HG02943 (cell line): ENCODE results near the gene VILL.

Experiments used
- ATAC-seq: cut with Tn5 transposase; IDR thresholded peaks from one replicate; pipeline ENCODE4 v1.9.1; 2021; ENCODE audit warnings: mild to moderate bottlenecking, low read depth, moderate library complexity; ENCODE audit not compliant: unreplicated experiment

The VILL gene

DNA sequence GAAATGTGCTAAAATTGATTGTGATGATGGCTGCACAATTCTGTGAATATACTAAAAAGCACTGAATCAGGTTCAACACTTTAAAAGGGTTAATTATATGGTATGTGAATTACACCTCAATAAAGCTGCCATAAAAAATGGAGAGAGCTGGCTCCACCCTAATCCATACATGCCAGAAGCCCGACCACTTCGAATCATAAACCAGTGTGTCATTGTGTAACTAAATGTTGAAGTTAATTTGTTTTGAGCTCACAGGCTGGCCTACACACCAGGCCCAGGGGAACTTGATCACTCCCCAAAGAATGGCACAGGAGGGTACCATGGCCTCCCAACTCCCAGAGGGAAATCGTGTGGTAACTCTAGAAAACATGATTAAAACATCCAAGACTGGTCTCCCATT, 24.9 kb downstream of the VILL start:
- no peak for ATAC-seq

DNA sequence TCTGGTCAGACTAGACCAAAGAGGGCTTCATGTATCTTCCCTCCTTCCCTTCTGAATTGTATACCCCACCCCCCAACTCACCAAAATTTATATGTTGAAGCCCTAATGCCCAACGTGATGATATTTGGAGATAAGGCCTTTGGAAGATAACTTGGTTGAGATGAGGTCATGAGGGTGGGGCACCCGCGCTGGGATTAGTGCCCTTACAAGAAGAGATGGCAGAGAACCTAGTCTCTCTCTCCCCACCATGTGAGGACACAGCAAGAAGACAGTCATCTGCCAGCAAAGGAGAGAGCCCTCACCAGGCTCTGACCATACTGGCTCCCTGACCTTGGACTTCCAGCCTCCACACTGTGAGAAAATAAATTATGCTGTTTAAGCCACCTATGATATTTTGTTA, 25.4 kb downstream of the VILL start:
- ATAC-seq, result no peak

DNA sequence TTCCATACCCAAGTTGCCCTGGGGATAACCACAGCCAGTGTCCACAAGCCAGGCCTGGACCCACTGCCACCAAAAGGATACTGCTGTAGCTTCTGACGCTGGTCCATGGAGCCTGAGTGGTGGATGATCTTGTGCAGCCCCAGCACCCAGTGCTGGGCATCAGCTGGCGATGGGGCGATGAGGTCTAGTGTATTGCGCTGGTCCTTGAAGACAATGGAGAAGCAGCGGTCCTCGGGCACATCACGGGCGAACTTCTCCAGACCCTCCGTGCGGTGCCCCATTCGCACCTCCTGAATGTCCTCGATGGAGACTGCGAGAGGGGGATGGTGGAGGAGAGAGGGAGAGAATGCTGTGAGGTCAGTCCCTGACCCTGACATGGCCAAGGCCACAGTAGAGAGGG, 25.8 kb downstream of the VILL start:
- no peak for ATAC-seq

DNA sequence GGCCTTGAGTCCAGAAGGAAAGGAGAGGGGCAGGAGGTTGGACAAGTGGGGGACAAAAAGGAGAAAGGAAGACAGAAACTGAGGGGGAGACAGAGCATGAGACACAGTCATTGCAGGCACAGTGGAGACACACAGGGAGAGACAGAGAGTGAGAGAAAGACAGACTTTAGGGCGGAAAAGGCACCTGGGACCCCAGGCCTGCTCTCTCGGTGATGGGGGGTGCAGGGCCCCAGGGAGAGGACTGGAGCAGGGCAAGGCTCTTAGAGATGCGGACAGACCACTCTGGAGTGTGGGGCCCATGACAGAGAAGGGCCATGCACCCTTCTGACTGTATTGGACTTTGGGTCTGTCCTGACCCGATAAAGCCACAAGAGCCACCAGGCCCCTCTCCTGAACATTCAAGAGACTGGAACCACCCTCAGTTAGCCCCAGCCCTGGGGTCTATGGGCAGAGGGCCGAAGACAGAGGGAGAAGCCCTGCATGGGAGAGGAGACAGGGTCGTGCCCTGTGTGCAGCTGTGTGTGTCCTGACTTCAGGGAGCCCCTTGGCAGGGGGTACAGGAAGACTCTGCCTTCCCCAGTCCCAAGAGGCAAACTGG, 26.4 kb downstream of the VILL start:
- no peak for ATAC-seq

DNA sequence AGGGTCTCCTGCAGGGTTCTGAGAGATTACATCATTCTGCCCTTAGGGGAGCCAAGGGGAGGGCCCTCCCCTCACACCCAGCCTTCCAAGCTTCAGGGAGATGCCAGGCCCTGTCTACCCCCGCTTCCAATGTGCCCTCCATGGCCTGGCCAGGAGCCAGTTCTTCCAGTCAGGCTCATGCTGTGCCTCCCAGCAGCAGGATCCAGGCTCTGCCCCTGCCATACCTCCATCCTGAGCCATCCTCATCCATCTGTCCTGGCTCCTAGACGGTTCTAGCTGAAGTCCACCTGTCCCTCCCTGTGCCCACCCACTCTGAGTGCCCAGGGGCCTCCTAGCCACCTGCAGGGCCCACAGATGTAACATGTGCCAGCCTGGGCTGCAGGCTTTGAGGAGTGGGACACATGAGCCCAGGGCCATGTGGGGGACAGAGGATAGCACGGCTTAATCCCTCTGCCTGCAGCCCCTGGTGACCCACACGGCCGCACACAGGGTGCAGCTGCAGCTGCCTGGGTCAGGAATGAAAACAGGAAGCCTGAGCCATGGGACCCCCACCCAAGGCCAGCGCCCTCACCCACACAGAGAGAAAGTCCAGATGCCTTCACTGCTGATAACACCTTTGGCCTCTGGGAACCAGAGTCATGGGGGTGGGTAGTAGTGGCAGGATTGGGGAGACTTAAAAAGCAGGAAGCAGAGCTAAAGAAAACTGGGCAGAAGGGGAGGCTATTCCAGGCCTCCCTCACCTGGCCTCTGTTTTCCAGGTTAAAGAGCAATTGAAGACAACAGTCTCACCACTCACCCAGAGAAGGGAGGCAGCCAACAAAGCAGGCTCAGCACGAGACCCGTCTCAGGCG, 27.1 kb downstream of the VILL start:
- no peak for ATAC-seq

DNA sequence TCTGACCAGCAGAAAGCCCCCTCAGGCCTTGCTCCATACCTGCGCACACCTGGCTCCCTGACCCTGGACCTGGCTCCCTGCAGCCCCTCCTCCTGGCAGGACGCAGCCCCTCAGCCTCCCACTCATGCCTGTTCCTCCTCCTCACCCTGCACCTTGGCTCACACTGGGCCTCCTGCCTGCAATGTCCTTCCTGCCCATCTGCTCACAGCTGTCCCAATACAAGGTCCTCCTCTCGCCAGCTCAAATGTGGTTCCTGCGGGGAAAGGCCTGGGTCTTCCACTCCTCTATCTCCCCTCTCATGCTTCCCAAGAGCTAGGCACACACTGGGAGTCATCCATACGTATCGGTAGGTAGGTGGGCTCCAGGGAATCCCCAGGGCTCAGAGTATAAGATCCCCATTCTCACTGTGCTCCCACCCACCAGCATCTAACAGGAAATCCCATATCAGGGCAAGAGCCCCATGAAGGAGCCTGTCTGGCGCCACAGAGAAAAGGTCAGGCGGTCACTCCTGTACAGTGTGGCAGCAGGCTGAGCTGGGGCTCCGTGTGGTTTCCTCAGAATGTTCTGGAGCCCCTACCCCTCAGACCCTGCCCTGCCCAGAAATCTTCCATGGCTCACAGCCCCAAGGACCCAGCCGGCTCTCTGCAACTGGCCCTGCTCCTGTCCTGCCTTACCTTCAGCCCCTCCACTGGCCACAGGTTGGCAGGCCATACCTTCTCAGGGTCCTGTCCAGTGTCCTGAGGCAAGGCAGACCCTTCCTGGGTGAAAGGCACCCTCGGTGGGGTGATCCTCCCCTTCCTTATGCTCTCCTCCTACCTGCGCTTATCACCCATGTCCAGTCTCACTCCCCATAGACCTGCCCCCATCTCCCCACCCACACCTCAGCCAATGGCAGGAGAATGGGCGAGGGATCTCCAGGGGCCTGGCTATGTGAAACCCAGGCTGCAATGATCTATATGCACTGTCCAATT, 28.0 kb downstream of the VILL start:
- ATAC-seq, result no peak

DNA sequence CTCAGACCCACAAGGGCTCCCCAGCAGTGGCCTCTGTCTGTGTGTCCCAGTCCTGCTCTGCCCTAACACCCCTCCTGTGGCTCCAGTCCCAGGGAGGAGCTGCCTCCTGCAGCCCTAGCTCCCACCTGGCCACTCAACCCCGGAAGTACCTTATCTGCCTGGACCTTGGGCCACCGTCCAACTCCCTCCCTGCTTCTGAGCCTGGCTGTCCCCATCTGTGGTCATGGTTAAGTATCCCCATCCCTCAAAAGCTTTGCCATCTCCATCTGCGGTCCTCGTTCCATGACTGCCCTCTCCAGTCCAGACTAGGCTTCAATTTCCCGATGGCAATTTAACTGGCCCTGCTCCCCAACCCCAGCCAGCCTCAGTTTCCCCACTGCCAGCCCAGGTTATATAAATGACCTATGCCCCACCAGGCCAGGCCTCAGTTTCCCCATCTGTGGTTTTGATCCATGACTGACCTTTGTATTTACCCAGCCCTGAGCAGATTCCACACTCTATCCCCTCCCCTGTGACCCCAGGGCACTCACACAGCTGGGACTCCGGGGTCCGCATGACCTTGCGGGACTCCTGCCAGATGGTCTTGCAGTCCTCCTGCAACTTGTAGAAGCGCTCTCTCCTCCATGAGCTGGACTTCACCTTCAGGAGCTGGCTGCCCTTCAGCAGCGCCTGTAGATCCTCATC, 29.2 kb downstream of the VILL start:
- ATAC-seq, result no peak

DNA sequence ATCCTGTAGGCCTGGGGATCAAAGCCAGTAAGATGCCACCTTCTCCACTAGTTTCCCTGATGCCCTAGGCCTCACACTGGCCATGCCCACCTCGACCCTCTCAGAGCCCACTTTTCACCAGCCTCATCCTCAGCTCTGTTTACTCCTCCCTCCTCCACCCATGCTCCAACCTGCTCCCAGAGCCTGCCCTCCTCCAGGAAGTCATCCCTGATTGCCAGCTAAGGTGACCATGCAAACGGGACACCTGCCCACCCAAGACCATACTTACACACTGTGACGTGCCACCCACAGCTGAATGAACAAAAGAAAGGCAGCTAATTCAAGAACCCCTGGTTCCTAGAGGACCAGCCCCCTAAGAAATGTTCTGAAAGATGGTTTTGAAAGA, 29.7 kb downstream of the VILL start:
- no peak for ATAC-seq

DNA sequence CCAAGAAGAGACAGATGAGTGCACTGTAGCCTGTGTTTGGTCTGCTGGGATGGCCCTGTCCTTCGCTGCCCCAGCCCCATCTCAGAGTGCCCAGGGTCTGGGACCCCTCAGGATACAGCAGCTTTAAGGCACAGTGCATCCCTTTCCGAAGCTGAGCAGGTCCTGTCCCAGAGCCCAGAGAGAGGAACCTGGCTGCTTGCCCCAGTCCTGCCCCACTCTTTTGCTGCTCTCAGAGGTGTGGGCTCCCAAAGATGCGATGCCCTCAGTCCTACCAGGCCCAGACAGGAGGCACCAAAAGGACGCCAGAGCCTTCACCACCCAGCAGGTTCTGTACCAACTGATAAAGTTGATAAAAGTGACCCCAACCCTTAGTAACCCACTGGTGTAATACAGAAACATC, 30.6 kb downstream of the VILL start:
- no peak for ATAC-seq

DNA sequence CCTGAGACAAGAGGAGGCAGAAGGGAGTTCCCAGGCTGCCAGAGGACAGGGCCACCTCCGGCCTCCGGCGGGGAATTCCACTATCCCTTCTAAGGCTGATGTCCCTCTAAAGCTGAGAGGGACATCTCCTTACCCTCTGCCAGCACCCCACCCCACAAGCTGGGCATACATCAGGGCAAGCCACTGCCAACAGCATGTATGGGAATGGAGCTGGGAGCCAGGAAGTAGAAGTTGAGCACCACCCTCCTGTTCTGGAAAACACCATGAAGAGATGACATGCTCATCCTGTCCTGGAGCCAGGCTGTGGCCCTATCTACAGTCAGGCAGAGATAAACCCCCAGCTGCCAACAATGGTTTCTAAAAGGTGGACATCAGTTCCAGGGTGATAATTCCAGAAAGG, 31.7 kb downstream of the VILL start:
- ATAC-seq, result no peak

DNA sequence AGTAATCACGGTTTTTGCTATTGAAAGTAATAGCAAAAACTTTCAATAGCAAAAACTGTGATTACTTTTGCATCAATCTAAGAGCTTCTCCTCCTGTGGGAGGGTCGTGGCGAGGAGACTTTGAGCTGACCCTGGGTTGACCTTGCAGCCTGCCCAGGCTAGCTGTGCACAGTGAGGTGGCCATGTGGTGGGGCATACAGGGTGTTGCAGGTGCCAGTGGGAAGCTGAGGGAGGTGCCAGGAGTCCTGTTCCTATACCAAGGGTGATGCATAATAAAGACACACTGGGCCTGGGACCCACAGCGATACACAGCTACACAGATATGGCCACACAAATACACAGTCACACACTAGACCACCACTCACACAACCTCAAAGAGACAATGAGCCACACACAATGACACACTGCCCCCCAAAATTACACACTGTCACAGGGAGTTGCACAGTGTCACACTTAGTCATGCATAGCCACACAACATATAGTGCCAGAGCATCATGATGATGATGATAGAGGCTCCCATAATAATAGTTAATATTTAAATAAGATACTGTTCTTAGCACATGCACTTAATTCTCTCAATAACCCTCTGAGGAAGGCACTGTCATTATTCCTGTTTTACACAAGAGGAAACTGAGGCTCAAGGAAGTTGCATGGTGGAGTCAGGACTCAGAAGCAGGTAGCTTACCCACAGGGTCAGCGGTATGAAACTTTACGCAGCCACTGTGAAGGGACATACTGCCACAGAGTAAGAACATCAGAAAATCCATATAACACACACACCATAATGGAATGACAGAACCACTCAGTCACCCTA, 32.5 kb downstream of the VILL start:
- ATAC-seq, result no peak

DNA sequence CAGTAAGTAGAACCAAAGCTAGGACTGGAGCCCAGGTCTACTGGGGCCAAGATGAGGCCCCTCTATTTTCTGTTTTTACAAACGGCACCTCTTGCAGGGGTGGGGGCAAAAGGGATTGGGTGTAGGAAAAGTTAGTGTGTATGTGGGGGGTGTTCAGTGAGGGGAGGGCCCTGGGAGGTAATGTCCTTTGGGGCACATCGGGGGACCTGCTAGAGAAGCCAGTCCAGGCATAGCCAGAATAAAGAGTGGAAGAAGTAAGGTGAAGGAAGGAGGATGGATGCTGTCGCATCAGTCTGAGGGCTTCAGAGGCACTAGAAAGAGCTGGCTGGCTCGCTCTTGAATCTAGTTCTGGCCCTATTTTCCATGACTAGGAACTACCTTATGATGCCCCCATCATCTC, 36.3 kb downstream of the VILL start:
- ATAC-seq, result no peak

DNA sequence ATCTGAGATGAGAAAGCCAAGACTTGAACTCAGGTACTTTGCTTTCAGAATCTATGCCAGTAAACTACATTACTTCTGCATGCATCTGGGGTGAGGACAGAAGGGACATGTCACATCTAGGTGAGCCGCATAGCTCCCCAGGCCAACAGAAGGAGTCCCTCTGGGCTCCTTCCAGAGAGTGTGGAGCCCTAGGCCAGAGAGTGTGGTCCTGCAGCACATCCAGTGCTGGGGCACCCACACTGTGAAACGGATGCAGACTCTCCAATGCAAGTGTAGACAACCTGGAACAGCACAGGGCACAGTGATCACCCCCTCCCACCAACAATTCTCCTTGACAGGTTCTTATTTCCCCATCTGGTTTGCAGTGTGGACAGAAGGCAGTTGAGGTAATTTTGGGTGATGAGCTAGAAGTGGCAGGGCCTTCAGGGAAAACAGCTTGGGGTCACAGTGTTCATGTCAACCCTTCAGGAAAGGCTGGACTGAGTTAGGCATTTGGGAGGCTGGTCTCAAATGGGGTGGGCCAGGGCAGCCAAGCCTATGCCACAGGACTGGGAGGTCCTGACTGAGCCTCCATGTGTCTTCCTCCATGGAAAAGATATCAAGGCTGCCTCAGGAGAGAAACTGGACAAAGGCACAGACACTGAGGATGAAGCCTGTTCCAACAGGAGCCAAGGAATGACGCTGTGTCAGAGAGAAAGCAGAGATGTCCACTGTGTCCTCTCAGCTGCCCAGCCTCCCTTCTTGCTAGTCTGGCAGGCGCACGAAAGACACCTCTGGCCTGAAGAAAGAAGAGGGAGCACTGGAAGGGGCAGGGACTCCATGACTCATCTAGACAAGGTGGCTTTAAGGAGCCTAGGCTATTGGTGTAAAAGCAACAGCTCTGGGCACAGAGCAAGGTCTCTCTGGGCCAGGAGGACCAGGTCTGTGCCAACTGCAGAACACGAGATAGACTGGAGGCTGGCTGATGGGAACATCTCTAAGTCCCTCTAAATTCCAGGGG, 37.2 kb downstream of the VILL start:
- ATAC-seq, result no peak

DNA sequence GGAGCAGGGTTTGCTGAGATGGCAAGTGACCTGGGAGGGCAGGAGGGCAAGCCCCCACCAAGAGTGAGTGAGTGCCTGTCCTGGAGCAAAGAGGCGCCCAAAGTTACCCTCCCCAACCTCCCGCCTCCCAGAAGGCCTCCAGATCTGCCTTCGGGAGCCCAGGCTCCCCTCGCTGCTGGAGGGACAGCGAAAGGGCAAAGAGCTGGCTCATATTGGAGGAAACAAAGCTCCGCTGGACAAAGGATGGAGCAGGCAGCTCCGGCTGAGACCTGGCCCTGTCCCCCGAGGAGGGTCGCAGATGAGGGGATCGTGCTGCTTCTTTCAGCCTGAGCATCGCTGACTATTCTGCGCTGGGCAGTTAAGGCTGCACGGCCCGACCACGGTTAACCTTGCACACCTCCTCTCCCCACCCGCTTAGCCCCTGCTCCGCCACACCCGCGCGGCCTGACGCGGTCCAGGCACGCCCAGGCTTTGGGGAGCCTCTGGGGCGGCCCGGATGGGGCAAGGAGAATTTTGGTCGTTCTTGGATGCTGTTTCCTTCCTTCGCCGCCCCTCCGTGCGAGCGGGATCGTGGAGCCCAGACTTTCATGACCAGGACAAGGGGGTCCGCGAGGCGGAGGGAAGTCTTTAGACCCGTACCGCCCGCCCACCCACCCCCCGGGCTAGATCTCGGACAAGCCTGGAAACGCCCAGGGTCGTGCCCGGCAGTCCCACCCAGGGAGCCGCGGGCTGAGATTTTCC, 38.2 kb downstream of the VILL start:
- no peak for ATAC-seq

DNA sequence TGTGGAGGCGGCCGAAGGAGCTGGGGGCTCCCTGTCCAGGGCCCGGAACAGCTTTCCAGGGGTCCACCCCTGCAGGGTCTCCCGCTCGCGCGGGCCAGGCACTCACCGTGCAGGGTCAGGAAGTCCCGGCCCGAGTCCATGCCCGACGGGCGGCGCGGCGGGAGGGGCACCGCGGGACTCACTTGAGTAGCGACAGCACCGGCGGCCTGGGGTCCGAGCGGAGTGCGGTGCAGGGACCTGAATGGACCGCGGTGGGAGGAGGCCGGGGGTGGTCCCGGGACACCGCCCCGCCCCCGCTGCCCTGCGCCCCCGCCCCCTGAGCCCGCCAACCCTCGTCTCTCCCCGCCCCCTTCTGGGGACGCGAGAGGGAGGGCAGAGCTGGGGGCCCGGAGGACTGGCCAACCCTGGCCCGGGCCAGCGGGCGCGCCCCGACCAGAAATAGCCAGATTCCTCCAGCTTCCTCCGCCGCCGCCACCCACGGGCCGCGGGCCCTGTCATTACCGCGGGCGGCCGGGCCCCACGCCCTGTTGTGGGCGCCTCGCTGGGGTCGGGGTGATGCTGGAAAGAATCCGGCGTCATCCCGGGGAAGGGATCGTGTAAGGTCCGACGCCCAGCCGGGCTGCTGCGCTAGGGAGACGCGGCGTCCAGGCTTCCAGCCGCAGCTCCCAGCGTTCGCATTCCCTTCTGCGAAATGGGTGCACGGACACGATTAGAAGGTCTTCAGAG, 39.0 kb downstream of the VILL start, which contains the start of gene PLCD1:
Gene PLCD1 (minus strand): TSS at position 243 of the 726 bp plus-strand sequence. CDS start 103 bp downstream, at position 140.
- ATAC-seq, result no peak

DNA sequence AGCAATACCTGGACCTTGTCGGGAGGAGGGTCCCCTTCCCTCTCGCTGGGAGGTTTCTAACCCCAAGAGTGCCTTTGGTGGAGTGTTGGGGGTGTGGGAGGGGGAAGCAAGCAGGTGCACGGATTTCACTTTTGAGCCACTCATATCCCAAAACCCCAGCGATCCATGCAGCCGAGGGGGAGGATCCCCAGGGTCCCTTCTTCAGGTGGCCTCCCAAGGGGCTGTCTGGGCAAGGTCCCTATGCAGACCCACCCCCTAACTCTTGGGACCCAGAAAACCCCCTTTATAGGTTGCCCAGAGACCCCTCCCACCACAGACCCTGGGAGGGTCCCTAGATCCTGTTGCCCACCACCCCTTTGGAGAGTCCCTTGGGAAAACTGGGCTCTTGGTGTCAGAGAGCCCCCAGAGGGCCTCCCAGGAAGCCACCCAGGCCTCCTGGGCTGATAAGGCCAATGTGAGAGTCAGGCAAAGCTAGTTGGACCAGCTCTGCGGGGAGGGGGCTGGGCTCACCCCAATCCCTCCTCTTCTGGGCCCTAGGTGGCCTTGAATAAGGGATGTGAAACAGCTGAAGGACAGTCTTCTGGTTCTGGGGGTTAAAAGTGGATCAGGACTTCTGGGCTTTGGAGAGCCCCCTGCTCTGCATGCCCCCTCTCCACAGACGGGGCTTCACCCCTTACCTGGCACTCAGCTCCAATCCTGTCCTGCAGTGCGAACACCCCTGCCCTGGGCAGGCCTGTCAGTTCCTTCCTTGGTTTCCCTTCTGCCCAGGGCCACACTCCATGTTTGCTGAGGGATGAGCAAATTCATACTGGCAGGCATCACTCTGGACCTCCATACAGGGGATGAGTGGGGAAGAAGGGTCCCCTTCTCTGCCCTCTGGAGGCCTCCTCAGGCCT, 39.8 kb downstream of the VILL start:
- no peak for ATAC-seq
